ENCODE measurements around the gene LRRC3C.

The LRRC3C gene

DNA sequence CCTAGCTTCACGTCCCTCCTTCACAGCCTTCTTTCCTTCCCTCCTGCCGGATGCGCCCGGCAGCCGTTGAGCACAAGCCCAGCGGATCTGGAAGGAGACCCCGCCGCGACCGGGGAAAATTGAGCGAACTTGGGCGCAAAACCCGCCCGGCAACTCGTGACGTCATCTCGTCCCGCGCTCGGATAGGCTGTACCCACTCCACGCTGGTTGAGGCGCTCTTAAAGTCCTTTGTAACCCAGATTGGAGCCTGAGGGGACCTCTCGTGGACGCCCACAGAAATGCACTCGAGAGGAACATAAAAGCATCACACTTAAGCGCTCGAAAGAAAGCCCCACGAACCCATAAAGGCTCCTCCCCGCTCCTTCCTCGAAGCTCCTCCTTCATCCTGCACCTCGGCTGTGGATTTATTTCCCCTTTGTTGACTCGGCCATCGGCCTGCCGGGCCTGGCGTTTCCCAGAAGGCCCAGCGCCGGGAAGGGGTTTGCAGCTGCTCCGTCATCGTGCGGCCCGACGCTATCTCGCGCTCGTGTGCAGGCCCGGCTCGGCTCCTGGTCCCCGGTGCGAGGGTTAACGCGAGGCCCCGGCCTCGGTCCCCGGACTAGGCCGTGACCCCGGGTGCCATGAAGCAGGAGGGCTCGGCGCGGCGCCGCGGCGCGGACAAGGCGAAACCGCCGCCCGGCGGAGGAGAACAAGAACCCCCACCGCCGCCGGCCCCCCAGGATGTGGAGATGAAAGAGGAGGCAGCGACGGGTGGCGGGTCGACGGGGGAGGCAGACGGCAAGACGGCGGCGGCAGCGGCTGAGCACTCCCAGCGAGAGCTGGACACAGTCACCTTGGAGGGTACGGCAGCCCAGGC lies 53.0 kb downstream of the LRRC3C start, which contains the start of gene PSMD3:
PSMD3 (plus strand) TSS at position 457 of the 856 bp plus-strand sequence; CDS start at position 621, 164 bp downstream.
- DNase-seq = peak; percentile 100

DNA sequence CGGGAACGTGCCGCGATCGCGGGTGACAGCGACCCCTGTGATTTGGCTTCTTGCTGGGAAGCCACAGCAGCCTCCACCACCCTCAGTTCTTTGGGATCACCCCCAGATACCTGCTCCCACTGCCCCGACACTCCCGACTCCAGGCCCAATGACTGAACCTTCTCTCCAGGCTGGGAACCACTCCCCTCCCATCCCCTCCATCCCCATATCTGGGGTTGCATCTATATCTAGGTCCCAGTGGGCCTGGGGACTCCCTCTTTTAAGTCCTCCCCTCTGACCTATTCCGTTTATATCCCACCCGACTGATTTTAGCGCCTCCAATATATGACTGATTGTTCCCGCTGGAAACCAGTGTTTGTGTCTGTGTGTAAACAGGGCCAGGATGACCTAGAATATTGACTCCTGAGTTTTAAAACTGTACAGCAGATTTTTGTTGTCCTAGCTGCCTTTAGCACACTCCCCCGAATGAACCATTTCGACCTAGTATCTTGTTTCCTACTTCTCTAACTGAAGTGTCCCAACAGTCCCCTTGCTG lies 53.7 kb downstream of the LRRC3C start:
- DNase-seq = no peak

DNA sequence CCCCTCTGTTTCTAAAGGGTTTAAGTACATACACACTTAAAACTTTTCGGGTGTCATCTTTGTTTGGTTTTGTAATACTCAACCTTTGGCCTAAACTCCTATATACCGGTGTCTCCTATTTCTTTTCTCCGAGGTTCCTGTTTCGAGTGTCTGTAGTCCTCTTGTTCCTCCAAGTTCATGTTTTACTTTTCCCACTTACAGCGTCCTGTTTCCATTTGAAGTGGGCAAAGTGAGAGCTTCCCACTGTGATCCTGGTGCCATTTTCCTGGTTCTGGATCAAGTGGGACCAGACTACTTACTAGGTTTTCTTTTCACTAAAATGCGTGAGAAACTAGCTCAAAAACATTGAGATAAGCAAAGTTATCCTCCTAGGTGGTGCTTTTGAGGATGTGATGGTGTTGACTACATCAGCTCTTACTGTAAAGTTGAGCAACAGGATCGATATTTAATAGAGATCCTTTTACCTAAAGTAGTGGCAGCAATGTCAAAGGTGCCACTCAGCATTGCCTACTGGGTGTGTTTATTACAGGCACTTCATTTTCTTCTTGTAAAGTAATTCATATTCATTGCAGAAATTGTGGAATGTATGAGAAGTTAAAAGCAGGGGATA lies 54.3 kb downstream of the LRRC3C start:
- DNase-seq = peak; percentile 5

DNA sequence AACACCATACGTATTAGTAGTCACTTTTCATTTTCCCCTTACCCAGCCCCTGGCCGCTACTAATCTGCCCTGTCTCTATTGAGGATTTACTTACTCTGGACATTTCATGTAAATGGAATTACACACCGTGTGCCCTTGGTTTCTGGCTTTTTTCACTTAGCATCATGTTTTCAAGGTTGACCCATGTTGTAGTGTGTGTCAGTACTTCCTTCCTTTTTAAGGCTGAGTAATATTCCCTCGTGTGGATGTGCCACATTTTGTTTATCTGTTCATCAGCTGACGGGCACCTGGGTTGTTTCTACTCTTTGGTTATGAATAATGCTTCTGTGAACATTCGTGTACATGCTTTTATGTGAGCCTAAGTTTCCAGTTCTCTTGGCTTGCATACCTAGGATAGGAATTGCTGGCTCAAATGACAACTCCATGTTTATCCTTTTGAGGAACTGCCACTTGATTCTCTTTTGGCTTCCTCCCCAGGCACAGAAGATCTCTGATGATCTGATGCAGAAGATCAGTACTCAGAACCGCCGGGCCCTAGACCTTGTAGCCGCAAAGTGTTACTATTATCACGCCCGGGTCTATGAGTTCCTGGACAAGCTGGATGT lies 60.8 kb downstream of the LRRC3C start:
- no peak for DNase-seq

DNA sequence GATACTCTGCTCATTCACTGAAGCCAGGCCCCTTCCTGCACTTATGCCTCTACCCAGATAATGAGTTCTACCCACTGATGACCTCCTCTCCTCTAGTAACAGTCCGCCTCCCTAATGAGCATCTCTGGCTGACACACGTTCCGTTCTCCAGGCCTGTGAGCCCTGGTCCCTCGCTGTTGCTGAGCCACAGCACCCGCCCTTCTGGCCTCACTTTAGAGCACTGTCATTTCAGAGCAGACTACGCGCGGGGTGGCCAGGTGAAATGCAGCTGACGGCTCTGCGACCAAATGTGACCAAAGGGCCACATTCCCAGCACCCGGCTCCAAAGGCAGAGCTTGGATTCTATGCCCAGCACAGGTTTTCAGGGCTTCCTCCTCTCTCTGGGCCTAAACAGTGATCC lies 66.9 kb downstream of the LRRC3C start:
- no peak for DNase-seq

Measured in MV-4-11 (cell line).